HFF-Myc (cell line): ENCODE measurements around the gene FETUB.

ENCODE experiments used
- DNase-seq: peaks from one replicate; pipeline ENCODE4 v3.0.0-alpha.2; 2011; ENCODE audit warnings: low read depth; ENCODE audit errors: extremely low read depth
- H3K4me3 ChIP-seq: replicated peaks from 2 replicates; pipeline ENCODE4 v1.5.1; 2011; ENCODE audit warnings: low read depth, mild to moderate bottlenecking, control low read depth, low read length
- TF ChIP-seq, protein P1 (sequence below): IDR thresholded peaks from 2 replicates; pipeline ENCODE4 v1.5.1; 2012; ENCODE audit warnings: mild to moderate bottlenecking, low read depth, low read length, control low read depth; ENCODE audit errors: missing control alignments

FETUB gene

DNA sequence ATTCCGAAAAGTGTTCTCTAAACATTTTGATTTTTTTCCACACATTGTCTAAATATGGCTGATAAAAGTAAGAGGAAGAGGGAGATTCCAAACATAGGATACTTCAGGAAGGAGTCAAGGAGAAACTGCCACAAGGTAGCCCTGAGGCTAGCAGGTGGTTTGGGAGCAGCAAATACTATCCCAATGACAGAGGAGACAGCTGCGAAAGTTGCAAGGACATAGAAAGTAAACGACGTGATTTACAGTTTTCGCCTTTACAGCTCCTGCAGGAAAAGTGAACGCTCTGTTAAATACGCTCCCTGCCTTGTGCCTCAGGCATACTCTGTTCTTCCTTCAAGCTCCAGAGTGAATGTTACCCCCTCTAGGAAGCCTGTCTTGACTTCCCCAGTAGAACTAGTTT lies 3.7 kb upstream of the FETUB start:
- no peak overlapping the region for H3K4me3 ChIP-seq
- TF ChIP-seq, protein P1, sequence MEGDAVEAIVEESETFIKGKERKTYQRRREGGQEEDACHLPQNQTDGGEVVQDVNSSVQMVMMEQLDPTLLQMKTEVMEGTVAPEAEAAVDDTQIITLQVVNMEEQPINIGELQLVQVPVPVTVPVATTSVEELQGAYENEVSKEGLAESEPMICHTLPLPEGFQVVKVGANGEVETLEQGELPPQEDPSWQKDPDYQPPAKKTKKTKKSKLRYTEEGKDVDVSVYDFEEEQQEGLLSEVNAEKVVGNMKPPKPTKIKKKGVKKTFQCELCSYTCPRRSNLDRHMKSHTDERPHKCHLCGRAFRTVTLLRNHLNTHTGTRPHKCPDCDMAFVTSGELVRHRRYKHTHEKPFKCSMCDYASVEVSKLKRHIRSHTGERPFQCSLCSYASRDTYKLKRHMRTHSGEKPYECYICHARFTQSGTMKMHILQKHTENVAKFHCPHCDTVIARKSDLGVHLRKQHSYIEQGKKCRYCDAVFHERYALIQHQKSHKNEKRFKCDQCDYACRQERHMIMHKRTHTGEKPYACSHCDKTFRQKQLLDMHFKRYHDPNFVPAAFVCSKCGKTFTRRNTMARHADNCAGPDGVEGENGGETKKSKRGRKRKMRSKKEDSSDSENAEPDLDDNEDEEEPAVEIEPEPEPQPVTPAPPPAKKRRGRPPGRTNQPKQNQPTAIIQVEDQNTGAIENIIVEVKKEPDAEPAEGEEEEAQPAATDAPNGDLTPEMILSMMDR: no peak
- DNase-seq: no peak

GRCh38 chr3:186637686-186638085 lies 2.5 kb upstream of the FETUB start:
- TF ChIP-seq, protein P1: no peak
- no peak for DNase-seq
- H3K4me3 ChIP-seq: no peak overlapping the region

GRCh38 chr3:186638259-186638658 lies 1.9 kb upstream of the FETUB start:
- DNase-seq: no peak
- TF ChIP-seq, protein P1: no peak
- no peak overlapping the region for H3K4me3 ChIP-seq

- TF ChIP-seq, protein P1: no peak
- H3K4me3 ChIP-seq: no peak overlapping the region
These were observed 247 bp downstream of the FETUB start for GRCh38 chr3:186640473-186640818.

GRCh38 chr3:186640929-186641328 lies 730 bp downstream of the FETUB start:
- no peak overlapping the region for H3K4me3 ChIP-seq
- TF ChIP-seq, protein P1: no peak
- no peak for DNase-seq

More at GRCh38 chr3:186640473-186640818, 247 bp downstream of the FETUB start:
- DNase-seq: no peak

DNA sequence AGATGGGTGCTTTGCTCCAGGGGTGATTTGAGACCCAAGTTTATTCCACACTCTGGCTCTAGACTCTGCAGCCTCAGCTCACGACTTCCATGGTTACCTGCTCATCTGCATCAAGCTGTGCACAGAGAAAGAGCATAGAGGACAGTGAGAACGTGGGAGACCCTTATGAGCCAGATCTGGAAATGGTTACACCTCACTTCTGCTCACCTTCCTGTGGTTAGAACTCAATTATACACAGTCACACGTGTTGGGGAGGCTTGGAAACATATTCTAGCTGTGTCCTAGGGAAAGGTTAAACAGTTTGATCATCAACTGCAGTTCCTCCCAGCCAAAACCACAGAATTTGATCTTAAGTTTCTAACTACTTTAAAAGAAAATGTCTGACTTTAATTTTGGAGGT lies 1.8 kb downstream of the FETUB start:
- no peak overlapping the region for H3K4me3 ChIP-seq
- TF ChIP-seq, protein P1: no peak
- DNase-seq: no peak

DNA sequence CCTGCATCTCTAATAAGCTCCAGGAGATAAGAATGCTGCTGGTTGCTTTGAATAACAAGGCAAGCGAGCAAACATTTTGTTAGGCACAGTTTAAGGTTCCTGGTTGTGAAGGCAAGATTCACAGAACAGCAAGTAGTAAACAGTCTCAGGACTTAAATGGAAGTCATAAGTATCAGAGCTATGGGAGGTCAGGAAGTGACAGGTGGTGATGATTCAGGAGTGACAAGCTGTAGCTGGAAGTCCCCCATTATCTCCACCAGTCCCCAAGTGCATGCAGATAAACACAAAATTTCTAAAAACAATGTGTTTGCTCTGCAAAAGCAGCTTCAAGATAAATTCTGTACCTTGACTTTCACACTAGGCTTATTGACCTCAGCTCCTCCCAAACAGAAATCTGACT lies 3.3 kb downstream of the FETUB start:
- no peak for DNase-seq
- no peak overlapping the region for H3K4me3 ChIP-seq
- TF ChIP-seq, protein P1: no peak
